ENCODE measurements around the gene PHF21A. TPM values are rescaled to one million over a fixed set of nuclear protein-coding genes. Genes with fewer than 3 reads are reported as not detected.

PHF21A gene
- total and polyA plus RNA-seq, 2 of the 8 experiments (the other 6 are each of a cell fraction or from before 2014, with no cell fraction given), result 17.6 to 40.3 TPM

DNA sequence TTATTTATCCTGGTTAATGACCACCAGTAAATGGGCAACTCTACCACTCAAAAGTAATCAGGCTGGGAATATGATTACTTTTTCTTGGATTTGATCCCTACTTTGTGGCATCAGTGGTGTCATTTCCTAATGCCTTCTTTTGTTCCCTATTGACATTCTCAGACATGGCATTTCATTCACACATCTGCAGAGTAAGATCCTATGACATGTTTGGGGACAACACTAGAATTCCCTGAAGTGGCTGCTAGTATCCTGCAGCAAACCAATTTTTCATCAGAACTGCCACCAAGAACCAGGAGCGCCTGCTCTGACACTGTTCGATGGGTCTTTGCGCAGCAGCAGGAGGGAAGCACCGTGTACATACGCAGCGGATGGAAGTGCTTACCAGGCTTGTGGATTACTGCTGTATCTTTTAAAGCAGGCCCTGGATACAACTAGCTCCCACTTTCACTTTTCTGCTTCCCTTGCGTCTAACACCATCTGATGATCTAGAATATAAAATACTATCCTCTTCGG lies 101.1 kb downstream of the PHF21A start:
- no peaks in the 10 kb centered on the region for H4K20me1 ChIP-seq (replicated peaks in 1 of 2; ENCODE audit: control insufficient read depth in 1 of 2, insufficient read depth in 2 of 2, low read length in 2 of 2)
- H3K23me2 ChIP-seq (ENCODE audit: low read depth, low read length), result no peaks in the 10 kb centered on the region; the same call in 1 of the 2 replicates
- H3K36me3 ChIP-seq (ENCODE audit: control insufficient read depth in 2 of 4, insufficient read depth in 4 of 4, low read length in 3 of 4), result no peaks in the 10 kb centered on the region
- no peak overlapping the region for H3K9ac ChIP-seq (replicated peaks in 1 of 4; ENCODE audit: extremely low read depth in 1 of 4, low read depth in 3 of 4, low read length in 3 of 4)
- no peak overlapping the region for H3K23ac ChIP-seq (ENCODE audit: insufficient read length)
- H3K18ac ChIP-seq (ENCODE audit: extremely low read depth, low read length), result no peak overlapping the region
- H3K79me1 ChIP-seq (ENCODE audit: low read depth, low read length), result no peaks in the 10 kb centered on the region
- no peak overlapping the region for H4K5ac ChIP-seq (ENCODE audit: insufficient read length, low read depth, low read length)
- H4K91ac ChIP-seq (replicated peaks; ENCODE audit: insufficient read length, low read length), result no peak overlapping the region
- no peak overlapping the region for H2BK120ac ChIP-seq (replicated peaks; ENCODE audit: low read depth, low read length)
- ChIA-PET POLR2A (ENCODE audit: partially characterized antibody) (no interaction called here), CTCF (ENCODE audit: partially characterized antibody) (interaction anchor here (1.6 kb wide), 1 partner anchor 96 kb away, joined by 4 read pairs; no protein-coding TSS in a partner anchor)
- H2BK12ac ChIP-seq (ENCODE audit: low read depth, low read length), result no peak overlapping the region
- no peak overlapping the region for H2AK5ac ChIP-seq (ENCODE audit: low read depth, low read length)
- H3K79me2 ChIP-seq (ENCODE audit: control insufficient read depth in 1 of 2, insufficient read depth in 2 of 2, low read length in 2 of 2), result peaks cover 0 to 3% of the 10 kb centered on the region in 2 experiments; a peak in 1 of 4 replicates
- no peak overlapping the region for H3K4ac ChIP-seq (replicated peaks; ENCODE audit: insufficient read length, low read depth, low read length)
- H2BK15ac ChIP-seq (ENCODE audit: low read length), result no peak overlapping the region
- no peak overlapping the region for H3K4me3 ChIP-seq (ENCODE audit: extremely low read depth in 1 of 4, insufficient read depth in 2 of 4, low read depth in 3 of 4, low read length in 4 of 4)
- no peak overlapping the region for H3K27ac ChIP-seq (ENCODE audit: low read depth, low read length)
- DNase-seq (ENCODE audit: low read depth in 1 of 2, low spot score in 2 of 2) (no peak), FAIRE-seq (no peak)
- H3K27me3 ChIP-seq (replicated peaks in 1 of 4; ENCODE audit: control insufficient read depth in 3 of 4, extremely low read depth in 1 of 4, insufficient read depth in 3 of 4, low read length in 3 of 4), result no peaks in the 10 kb centered on the region
- no peak overlapping the region for H3K14ac ChIP-seq (ENCODE audit: insufficient read length)
- WGBS, 2 experiments (ENCODE audit: extremely low coverage in 1 of 2, insufficient coverage in 1 of 2, insufficient read length in 1 of 2, insufficient replicate concordance in 2 of 2, low coverage in 1 of 2, low lambda C conversion rate in 2 of 2, missing lambda C conversion rate in 1 of 2), result 90% methylated on average over 8 of the region's 8 CpGs; no CpG with 5 or more reads in 1 of the 2 experiments
- no peak overlapping the region for H2AFZ ChIP-seq (ENCODE audit: low read length)
- no peaks in the 10 kb centered on the region for H3K4me1 ChIP-seq (replicated peaks in 1 of 4; ENCODE audit: control insufficient read depth in 3 of 4, insufficient read depth in 4 of 4, low read length in 3 of 4)
- no peaks in the 10 kb centered on the region; a peak in 1 of 4 replicates for H3K9me3 ChIP-seq (ENCODE audit: insufficient read depth in 2 of 2, low read depth in 1 of 2, low read length in 1 of 2)
- no peak overlapping the region for H3K56ac ChIP-seq (replicated peaks; ENCODE audit: insufficient read length, low read depth, low read length)
- no peak overlapping the region for H2BK5ac ChIP-seq (ENCODE audit: low read depth, low read length)
- H2BK20ac ChIP-seq (ENCODE audit: low read length), result no peak overlapping the region
- no peak overlapping the region for H4K8ac ChIP-seq (ENCODE audit: extremely low read depth, insufficient read depth, low read length)
- H3K4me2 ChIP-seq (ENCODE audit: insufficient read depth in 1 of 2, low read depth in 2 of 2, low read length in 2 of 2), result no peak overlapping the region
- no peak for TF ChIP-seq TBP (IDR thresholded peaks at IDR 0.05; ENCODE audit: low read depth, low read length)
